Hepatocyte (in vitro differentiated cells): Measurements from ENCODE around the gene HCN3.

Experiments
- CTCF ChIP-seq: fragments of 200-600 bp; sonication (generic); IDR thresholded peaks from 2 replicates; pipeline ENCODE4 v1.5.1; 2016; ENCODE audit warnings: antibody characterized with exemption, mild to moderate bottlenecking; ENCODE audit not compliant: poor library complexity
- EZH2 ChIP-seq: fragments of 200-600 bp; sonication (generic); IDR thresholded peaks from 2 replicates; pipeline ENCODE4 v1.6.1; 2016; ENCODE audit warnings: antibody characterized with exemption, mild to moderate bottlenecking, borderline replicate concordance
- EZH2phosphoT487 ChIP-seq: fragments of 200-600 bp; sonication (generic); IDR thresholded peaks from one replicate; pipeline ENCODE4 v1.6.1; 2018; ENCODE audit warnings: antibody characterized with exemption, mild to moderate bottlenecking, low read depth, moderate library complexity; ENCODE audit not compliant: unreplicated experiment, severe bottlenecking

- TF ChIP-seq EZH2: no peak
- TF ChIP-seq CTCF: no peak
- TF ChIP-seq EZH2phosphoT487: no peak
Observed at GRCh38 chr1:155253797-155254196, 23.5 kb upstream of the HCN3 start.
